ENCODE measurements around the gene ZNF648.
"Not testable (repeated sequence)": the region's sequence is repeated elsewhere in the genome, so short reads cannot be mapped to it uniquely, and the experiment has no call there.

ZNF648 gene

DNA sequence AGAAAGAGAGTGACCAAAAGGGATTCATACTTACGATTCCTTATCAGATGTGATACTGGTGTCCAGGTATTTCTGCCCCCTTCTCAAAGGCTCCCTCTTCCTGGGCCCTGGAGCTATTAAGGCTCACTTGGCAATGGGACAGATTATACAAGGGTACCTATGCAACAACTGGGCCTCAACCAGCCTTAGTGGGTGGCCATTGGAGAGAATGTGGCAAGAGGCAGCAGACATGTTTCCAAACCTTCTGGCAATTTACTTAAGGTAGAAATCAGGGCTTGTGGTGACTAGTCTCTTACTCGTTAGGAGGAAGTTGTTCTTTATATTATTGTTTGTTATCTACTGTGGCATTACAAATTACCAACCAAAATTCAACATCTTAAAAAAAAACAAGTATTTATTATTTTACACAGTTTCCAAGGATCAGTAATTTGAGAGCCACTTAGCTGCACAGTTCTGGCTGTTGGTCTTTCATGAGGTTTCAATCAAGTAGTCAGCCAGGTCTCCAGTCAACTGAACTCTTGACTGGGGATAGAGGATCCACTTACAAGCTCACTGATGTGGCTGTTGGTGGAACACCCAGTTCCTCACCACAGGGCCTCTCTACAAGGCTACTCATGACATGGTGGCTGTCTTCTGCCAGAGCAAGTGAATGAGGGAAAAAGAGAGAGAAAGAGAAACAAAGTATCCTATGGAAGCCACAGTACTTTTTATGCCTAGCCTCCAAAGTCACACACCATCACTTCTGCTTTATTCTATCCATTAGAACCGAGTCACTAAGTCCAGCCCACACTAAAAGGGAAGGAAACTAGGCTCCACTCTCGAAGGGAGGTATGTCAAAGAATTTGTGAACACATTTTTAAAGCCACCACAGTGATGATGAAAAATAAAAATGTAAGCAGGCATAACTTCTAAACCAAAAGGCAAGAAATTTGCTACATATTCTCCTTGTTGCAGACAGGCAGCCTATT, 10.7 kb downstream of the ZNF648 start:
- no peak overlapping the region for H3K4me3 ChIP-seq (ENCODE audit: low read depth in 1 of 2, low read length in 2 of 2)
- H3K9me3 ChIP-seq (ENCODE audit: control insufficient read depth in 1 of 2, low read length in 2 of 2) = peaks cover 0 to 4% of the 10 kb centered on the region in 2 donors
- no peaks in the 10 kb centered on the region for H3K27me3 ChIP-seq (ENCODE audit: low read depth, low read length)
- no peak overlapping the region for H3K27ac ChIP-seq (ENCODE audit: low read length)
- H3K4me1 ChIP-seq (ENCODE audit: control insufficient read depth in 1 of 2, insufficient read depth in 2 of 2, low read length in 2 of 2) = no peaks in the 10 kb centered on the region
- no peaks in the 10 kb centered on the region for H3K36me3 ChIP-seq (ENCODE audit: control insufficient read depth in 1 of 2, insufficient read depth in 2 of 2, low read length in 2 of 2)

- Histone ChIP-seq H3K36me3 (ENCODE audit: control insufficient read depth in 1 of 2, insufficient read depth in 2 of 2, low read length in 2 of 2) (no peaks in the 10 kb centered on the region), H3K27ac (ENCODE audit: low read length) (no peak overlapping the region), H3K4me3 (ENCODE audit: low read depth in 1 of 2, low read length in 2 of 2) (no peak overlapping the region), H3K9me3 (ENCODE audit: control insufficient read depth in 1 of 2, low read length in 2 of 2) (peaks cover 0 to 5% of the 10 kb centered on the region in 2 donors), H3K4me1 (ENCODE audit: control insufficient read depth in 1 of 2, insufficient read depth in 2 of 2, low read length in 2 of 2) (no peaks in the 10 kb centered on the region), H3K27me3 (ENCODE audit: low read depth, low read length) (no peaks in the 10 kb centered on the region)
Observed at GRCh38 chr1:182048562-182048961, 12.9 kb downstream of the ZNF648 start.

- Histone ChIP-seq H3K4me1 (ENCODE audit: control insufficient read depth in 1 of 2, insufficient read depth in 2 of 2, low read length in 2 of 2) (no peaks in the 10 kb centered on the region), H3K27me3 (ENCODE audit: low read depth, low read length) (no peaks in the 10 kb centered on the region), H3K27ac (ENCODE audit: low read length) (no peak overlapping the region), H3K36me3 (ENCODE audit: control insufficient read depth in 1 of 2, insufficient read depth in 2 of 2, low read length in 2 of 2) (no peaks in the 10 kb centered on the region), H3K9me3 (ENCODE audit: control insufficient read depth in 1 of 2, low read length in 2 of 2) (peaks cover 0 to 5% of the 10 kb centered on the region in 2 donors), H3K4me3 (ENCODE audit: low read depth in 1 of 2, low read length in 2 of 2) (no peak overlapping the region)
Observed at GRCh38 chr1:182046763-182047162, 14.7 kb downstream of the ZNF648 start.

DNA sequence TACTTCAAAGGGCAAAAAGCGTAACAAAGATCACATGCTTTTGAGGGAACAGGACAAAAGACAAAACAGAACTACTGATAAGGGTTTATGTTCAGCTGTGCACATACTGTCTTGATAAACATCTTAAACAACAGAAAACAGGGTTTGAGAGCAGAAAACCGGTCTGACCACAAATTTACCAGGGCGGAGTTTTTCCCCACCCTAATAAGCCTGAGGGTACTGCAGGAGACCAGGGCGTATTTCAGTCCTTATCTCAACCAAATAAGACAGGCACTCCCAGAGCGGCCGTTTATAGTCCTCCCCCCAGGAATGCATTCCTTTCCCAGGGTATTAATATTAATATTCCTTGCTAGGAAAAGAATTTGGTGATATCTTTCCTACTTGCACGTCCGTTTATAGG, 16.0 kb downstream of the ZNF648 start:
- H3K27me3 ChIP-seq (ENCODE audit: low read depth, low read length); H3K9me3 ChIP-seq (ENCODE audit: control insufficient read depth in 1 of 2, low read length in 2 of 2); H3K4me1 ChIP-seq (ENCODE audit: control insufficient read depth in 1 of 2, insufficient read depth in 2 of 2, low read length in 2 of 2); H3K4me3 ChIP-seq (ENCODE audit: low read depth in 1 of 2, low read length in 2 of 2); H3K36me3 ChIP-seq (ENCODE audit: control insufficient read depth in 1 of 2, insufficient read depth in 2 of 2, low read length in 2 of 2); H3K27ac ChIP-seq (ENCODE audit: low read length): not testable (repeated sequence)

DNA sequence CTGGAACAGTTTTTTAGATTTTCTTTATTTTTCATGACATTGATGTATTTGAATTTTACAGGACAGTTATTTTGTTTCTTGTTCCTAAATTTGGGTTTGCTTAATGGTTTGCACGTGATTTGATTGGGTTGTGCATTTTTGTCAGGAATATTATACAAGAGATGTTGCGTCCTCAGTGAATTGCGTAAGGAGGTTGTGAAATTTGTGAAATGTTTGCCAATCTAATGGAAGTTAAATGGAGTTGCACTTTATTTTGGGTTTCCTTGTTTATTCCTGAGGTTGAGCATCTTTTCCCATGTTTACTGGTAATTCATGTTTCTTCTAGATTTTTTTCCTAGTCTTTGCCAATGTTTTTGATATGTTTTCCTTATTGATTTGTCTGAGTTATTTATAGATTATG, 19.9 kb downstream of the ZNF648 start:
- Histone ChIP-seq H3K4me1 (ENCODE audit: control insufficient read depth in 1 of 2, insufficient read depth in 2 of 2, low read length in 2 of 2) (no peaks in the 10 kb centered on the region), H3K9me3 (ENCODE audit: control insufficient read depth in 1 of 2, low read length in 2 of 2) (peaks cover 0 to 7% of the 10 kb centered on the region in 2 donors), H3K36me3 (ENCODE audit: control insufficient read depth in 1 of 2, insufficient read depth in 2 of 2, low read length in 2 of 2) (no peaks in the 10 kb centered on the region), H3K27ac (ENCODE audit: low read length) (no peak overlapping the region), H3K4me3 (ENCODE audit: low read depth in 1 of 2, low read length in 2 of 2) (no peak overlapping the region), H3K27me3 (ENCODE audit: low read depth, low read length) (no peaks in the 10 kb centered on the region)

DNA sequence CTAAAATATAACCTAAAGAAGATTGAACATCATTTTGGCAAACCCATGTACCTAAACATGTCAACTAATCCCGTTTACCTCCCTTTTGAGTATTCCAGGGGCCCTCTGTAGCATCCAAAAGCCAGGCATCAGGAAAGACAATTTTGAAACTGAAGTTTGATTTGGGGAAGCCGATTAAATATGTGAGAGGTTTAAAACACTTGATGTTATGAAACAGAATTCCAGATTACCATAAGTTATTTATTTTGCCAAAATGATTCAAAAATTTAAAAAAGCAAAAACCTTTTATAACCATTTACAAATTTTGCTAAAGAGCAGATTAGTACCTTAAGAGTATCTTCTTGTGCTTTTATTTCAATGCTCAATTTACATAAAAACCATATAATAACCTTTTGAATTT, 23.3 kb downstream of the ZNF648 start:
- Histone ChIP-seq H3K36me3 (ENCODE audit: control insufficient read depth in 1 of 2, insufficient read depth in 2 of 2, low read length in 2 of 2) (no peaks in the 10 kb centered on the region), H3K9me3 (ENCODE audit: control insufficient read depth in 1 of 2, low read length in 2 of 2) (peaks cover 0 to 2% of the 10 kb centered on the region in 2 donors), H3K27me3 (ENCODE audit: low read depth, low read length) (no peaks in the 10 kb centered on the region), H3K27ac (ENCODE audit: low read length) (no peak overlapping the region), H3K4me3 (ENCODE audit: low read depth in 1 of 2, low read length in 2 of 2) (no peak overlapping the region), H3K4me1 (ENCODE audit: control insufficient read depth in 1 of 2, insufficient read depth in 2 of 2, low read length in 2 of 2) (no peaks in the 10 kb centered on the region)

DNA sequence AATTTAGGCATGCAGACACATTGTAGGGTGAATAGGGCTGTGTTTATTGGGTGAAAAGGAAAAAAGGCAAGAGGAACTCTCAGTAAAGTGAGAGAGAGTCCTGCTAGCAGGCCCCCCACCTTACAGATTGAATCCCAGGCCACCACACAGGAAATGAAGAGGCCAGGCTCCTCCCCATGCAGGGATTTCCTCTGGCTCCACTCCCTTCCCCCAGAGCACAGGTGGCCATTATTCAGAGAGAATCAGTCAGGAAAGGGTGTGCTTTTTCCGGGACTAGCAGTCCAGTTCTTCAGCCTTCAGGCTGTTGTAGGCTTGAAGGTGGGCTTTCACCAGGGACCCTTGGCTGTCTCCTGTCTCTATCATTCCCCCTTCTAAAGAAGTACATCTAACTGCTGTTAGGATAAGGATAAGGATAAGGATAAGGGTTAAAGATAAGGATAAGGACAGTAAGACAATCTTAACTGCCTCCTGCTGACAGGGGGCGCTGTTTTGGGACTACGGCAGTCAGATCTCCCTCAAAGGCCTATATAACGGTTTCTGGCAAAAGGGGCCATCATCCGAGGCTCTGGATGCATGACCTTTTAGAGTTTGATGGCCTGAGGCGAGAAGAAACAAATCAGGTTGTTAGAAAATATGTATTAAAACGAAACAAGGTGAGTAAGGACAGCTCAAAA, 26.3 kb downstream of the ZNF648 start:
- Histone ChIP-seq H3K9me3 (ENCODE audit: control insufficient read depth in 1 of 2, low read length in 2 of 2) (peaks cover 0 to 2% of the 10 kb centered on the region in 2 donors), H3K36me3 (ENCODE audit: control insufficient read depth in 1 of 2, insufficient read depth in 2 of 2, low read length in 2 of 2) (no peaks in the 10 kb centered on the region), H3K4me1 (ENCODE audit: control insufficient read depth in 1 of 2, insufficient read depth in 2 of 2, low read length in 2 of 2) (no peaks in the 10 kb centered on the region), H3K27me3 (ENCODE audit: low read depth, low read length) (no peaks in the 10 kb centered on the region), H3K27ac (ENCODE audit: low read length) (no peak overlapping the region), H3K4me3 (ENCODE audit: low read depth in 1 of 2, low read length in 2 of 2) (no peak overlapping the region)

- H3K27ac ChIP-seq (ENCODE audit: low read length) = no peak overlapping the region
- H3K36me3 ChIP-seq (ENCODE audit: control insufficient read depth in 1 of 2, insufficient read depth in 2 of 2, low read length in 2 of 2) = no peaks in the 10 kb centered on the region
- H3K9me3 ChIP-seq (ENCODE audit: control insufficient read depth in 1 of 2, low read length in 2 of 2) = no peaks in the 10 kb centered on the region
- H3K4me3 ChIP-seq (ENCODE audit: low read depth in 1 of 2, low read length in 2 of 2) = no peak overlapping the region
- H3K27me3 ChIP-seq (ENCODE audit: low read depth, low read length) = no peaks in the 10 kb centered on the region
- H3K4me1 ChIP-seq (ENCODE audit: control insufficient read depth in 1 of 2, insufficient read depth in 2 of 2, low read length in 2 of 2) = peaks cover 0 to 5% of the 10 kb centered on the region in 2 donors
Observed at GRCh38 chr1:182032251-182032650, 29.3 kb downstream of the ZNF648 start.

GRCh38 chr1:182029379-182030331, 31.9 kb downstream of the ZNF648 start:
- Histone ChIP-seq H3K4me1 (ENCODE audit: control insufficient read depth in 1 of 2, insufficient read depth in 2 of 2, low read length in 2 of 2) (peaks cover 0 to 5% of the 10 kb centered on the region in 2 donors), H3K9me3 (ENCODE audit: control insufficient read depth in 1 of 2, low read length in 2 of 2) (no peaks in the 10 kb centered on the region), H3K27ac (ENCODE audit: low read length) (peak overlapping the region; percentile 61), H3K4me3 (ENCODE audit: low read depth in 1 of 2, low read length in 2 of 2) (peak overlapping the region; percentile 80 to 84), H3K27me3 (ENCODE audit: low read depth, low read length) (no peaks in the 10 kb centered on the region), H3K36me3 (ENCODE audit: control insufficient read depth in 1 of 2, insufficient read depth in 2 of 2, low read length in 2 of 2) (no peaks in the 10 kb centered on the region)

DNA sequence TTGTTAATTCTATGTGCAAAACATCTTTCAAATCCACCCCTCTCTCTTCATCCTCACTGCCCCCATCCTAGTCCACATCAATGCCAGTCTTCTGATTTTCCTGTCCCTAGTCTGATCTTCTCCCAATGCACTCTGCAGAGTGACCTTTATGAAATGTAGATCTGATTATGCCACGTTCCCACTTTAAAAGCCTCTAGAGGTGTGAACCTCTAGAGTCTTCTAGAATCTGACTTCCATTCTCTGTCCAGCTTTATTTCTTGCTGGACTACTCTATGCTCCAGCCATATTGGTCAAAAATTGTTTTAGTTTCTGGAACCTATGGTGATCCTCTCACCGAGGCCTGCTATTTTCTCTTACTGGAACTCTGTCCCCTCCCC, 32.5 kb downstream of the ZNF648 start:
- Histone ChIP-seq H3K4me3 (ENCODE audit: low read depth in 1 of 2, low read length in 2 of 2) (peak overlapping the region; percentile 80 to 84), H3K27ac (ENCODE audit: low read length) (peak overlapping the region; percentile 61), H3K27me3 (ENCODE audit: low read depth, low read length) (no peaks in the 10 kb centered on the region), H3K4me1 (ENCODE audit: control insufficient read depth in 1 of 2, insufficient read depth in 2 of 2, low read length in 2 of 2) (peaks cover 0 to 5% of the 10 kb centered on the region in 2 donors), H3K9me3 (ENCODE audit: control insufficient read depth in 1 of 2, low read length in 2 of 2) (no peaks in the 10 kb centered on the region), H3K36me3 (ENCODE audit: control insufficient read depth in 1 of 2, insufficient read depth in 2 of 2, low read length in 2 of 2) (no peaks in the 10 kb centered on the region)

- H3K36me3 ChIP-seq (ENCODE audit: control insufficient read depth in 1 of 2, insufficient read depth in 2 of 2, low read length in 2 of 2) = no peaks in the 10 kb centered on the region
- no peaks in the 10 kb centered on the region for H3K4me1 ChIP-seq (ENCODE audit: control insufficient read depth in 1 of 2, insufficient read depth in 2 of 2, low read length in 2 of 2)
- H3K9me3 ChIP-seq (ENCODE audit: control insufficient read depth in 1 of 2, low read length in 2 of 2) = peaks cover 0 to 4% of the 10 kb centered on the region in 2 donors
- no peak overlapping the region for H3K4me3 ChIP-seq (ENCODE audit: low read depth in 1 of 2, low read length in 2 of 2)
- H3K27ac ChIP-seq (ENCODE audit: low read length) = no peak overlapping the region
- H3K27me3 ChIP-seq (ENCODE audit: low read depth, low read length) = no peaks in the 10 kb centered on the region
Observed at GRCh38 chr1:182015360-182015759, 46.2 kb downstream of the ZNF648 start.
